Testis (tissue), 2 donors: Measurements from ENCODE around the gene NMNAT3.

Experiments used
- POLR2A ChIP-seq: fragments of 450-650 bp; IDR thresholded peaks from one replicate; pipeline ENCODE4 v1.6.1; 2017; ENCODE audit warnings: antibody characterized with exemption, mild to moderate bottlenecking, moderate library complexity
- TF ChIP-seq, protein P1 (sequence below), 3 experiments: fragments of 450-650 bp in 2 of 3; fragments of 200-600 bp in 1 of 3; sonication (generic) in 1 of 3; IDR thresholded peaks; one replicate each; pipeline ENCODE4 v1.5.1; 2016 to 2019; ENCODE audit warnings: antibody characterized with exemption in 3 of 3, mild to moderate bottlenecking in 2 of 3, moderate library complexity in 1 of 3

DNA sequence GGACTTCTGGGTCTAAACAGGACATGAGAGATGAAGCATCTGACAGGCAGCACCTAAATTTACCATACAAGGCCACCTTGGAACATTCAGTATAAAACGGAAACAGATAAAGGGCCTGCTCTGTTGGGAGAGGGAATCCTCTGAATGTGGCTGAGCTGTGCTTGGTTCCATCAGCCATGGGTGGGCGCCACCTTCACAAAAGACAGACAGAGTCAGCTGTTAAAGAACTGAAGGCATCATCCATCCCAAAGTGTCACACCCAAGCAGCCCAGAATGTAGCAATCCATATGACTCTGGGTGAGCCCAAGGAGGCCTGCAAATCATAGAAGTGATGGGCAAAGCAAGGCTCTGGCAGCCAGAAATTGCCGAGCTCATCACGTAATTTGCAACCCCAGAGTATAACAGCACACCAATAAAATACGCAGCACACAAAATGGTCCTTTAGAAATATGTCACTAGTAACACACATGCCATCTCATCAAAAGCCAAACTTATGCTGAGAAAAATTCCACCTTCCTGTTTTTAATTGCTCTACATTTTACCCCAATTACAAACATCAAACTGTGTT, 113.4 kb downstream of the NMNAT3 start:
- TF ChIP-seq, protein P1, sequence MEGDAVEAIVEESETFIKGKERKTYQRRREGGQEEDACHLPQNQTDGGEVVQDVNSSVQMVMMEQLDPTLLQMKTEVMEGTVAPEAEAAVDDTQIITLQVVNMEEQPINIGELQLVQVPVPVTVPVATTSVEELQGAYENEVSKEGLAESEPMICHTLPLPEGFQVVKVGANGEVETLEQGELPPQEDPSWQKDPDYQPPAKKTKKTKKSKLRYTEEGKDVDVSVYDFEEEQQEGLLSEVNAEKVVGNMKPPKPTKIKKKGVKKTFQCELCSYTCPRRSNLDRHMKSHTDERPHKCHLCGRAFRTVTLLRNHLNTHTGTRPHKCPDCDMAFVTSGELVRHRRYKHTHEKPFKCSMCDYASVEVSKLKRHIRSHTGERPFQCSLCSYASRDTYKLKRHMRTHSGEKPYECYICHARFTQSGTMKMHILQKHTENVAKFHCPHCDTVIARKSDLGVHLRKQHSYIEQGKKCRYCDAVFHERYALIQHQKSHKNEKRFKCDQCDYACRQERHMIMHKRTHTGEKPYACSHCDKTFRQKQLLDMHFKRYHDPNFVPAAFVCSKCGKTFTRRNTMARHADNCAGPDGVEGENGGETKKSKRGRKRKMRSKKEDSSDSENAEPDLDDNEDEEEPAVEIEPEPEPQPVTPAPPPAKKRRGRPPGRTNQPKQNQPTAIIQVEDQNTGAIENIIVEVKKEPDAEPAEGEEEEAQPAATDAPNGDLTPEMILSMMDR (IDR thresholded peaks at IDR 0.05), result no peak
- TF ChIP-seq POLR2A, result no peak
